Spleen (tissue), 7 donors: ENCODE data around the gene ZNF107.

ENCODE experiments used
- POLR2AphosphoS5 ChIP-seq, 3 donors: sonication (generic); formaldehyde crosslinking; IDR thresholded peaks; one replicate each; pipeline ENCODE4 v1.5.1; 2017; ENCODE audit warnings: antibody characterized with exemption in 3 of 3
- TF ChIP-seq, protein P1 (sequence below), 11 experiments: fragments of 200-600 bp in 7 of 11; fragments of 450-650 bp in 4 of 11; sonication (generic) in 4 of 11; IDR thresholded peaks in 8 of 11; conservative IDR thresholded peaks in 3 of 11; 1 replicate in 7 of 11; 2 replicates in 4 of 11; pipeline versions ENCODE4 v1.4.0 to v1.8.0; 2016 to 2021; ENCODE audit warnings: antibody characterized with exemption in 11 of 11, inconsistent platforms in 4 of 11, mild to moderate bottlenecking in 1 of 11
- donor health status: DM: no; HTN: no; CAD: no; lungs with moderate emphysema.
- donor health status: DM: no; HTN: no; CAD: no.
- donor health status: DM: no; HTN: no; CAD: no.

GRCh38 chr7:64747802-64748201 lies 81.9 kb downstream of the ZNF107 start:
- TF ChIP-seq, protein P1, sequence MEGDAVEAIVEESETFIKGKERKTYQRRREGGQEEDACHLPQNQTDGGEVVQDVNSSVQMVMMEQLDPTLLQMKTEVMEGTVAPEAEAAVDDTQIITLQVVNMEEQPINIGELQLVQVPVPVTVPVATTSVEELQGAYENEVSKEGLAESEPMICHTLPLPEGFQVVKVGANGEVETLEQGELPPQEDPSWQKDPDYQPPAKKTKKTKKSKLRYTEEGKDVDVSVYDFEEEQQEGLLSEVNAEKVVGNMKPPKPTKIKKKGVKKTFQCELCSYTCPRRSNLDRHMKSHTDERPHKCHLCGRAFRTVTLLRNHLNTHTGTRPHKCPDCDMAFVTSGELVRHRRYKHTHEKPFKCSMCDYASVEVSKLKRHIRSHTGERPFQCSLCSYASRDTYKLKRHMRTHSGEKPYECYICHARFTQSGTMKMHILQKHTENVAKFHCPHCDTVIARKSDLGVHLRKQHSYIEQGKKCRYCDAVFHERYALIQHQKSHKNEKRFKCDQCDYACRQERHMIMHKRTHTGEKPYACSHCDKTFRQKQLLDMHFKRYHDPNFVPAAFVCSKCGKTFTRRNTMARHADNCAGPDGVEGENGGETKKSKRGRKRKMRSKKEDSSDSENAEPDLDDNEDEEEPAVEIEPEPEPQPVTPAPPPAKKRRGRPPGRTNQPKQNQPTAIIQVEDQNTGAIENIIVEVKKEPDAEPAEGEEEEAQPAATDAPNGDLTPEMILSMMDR (IDR thresholded peaks at IDR 0.05 in 8 of 11, conservative IDR thresholded peaks at IDR 0.05 in 3 of 11): no peak
- TF ChIP-seq POLR2AphosphoS5 (IDR thresholded peaks at IDR 0.05): no peak
